HG02642 (cell line): ENCODE measurements around the gene XXYLT1.
"Not testable (repeated sequence)": the region's sequence is repeated elsewhere in the genome, so short reads cannot be mapped to it uniquely, and the experiment has no call there.

ENCODE experiments used
- ATAC-seq: cut with Tn5 transposase; IDR thresholded peaks from one replicate; pipeline ENCODE4 v1.9.1; 2021; ENCODE audit warnings: mild to moderate bottlenecking; ENCODE audit not compliant: unreplicated experiment, poor library complexity

The XXYLT1 gene

GRCh38 chr3:195187609-195188425, 83.1 kb downstream of the XXYLT1 start:
- no peak for ATAC-seq

GRCh38 chr3:195186710-195187047, 84.3 kb downstream of the XXYLT1 start:
- not testable (repeated sequence) for ATAC-seq

DNA sequence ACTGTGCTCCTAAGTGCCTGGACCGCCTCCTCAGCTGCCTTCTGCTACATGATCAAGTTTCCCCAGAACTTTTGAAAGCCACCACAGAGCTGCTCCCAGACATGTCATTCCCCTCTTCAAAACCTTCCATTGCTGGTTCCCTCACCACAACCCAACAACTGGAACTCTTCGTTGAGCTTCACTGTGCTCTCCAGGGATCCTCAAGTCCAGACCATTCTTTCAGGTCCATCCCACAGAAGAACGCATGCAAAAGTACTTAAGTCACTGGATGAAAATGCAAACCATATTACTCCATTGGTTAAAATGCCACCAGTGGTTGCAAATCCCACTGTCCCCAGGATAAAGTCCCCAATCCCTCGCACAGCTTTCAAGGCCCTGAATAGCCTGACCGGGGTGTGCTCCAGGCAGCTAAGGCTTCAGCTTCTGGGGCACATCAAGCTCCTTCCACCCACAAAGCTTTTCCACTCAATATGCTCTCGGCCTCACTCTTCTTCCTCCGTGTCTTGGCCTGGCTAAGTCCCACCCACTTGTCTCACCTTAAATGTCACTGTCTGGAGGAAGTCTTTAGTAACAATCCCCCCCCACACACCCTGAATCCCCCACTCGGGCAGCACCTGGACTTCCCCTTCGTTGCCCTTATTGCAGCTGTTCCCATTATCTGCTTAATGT, 84.8 kb downstream of the XXYLT1 start:
- no peak for ATAC-seq

DNA sequence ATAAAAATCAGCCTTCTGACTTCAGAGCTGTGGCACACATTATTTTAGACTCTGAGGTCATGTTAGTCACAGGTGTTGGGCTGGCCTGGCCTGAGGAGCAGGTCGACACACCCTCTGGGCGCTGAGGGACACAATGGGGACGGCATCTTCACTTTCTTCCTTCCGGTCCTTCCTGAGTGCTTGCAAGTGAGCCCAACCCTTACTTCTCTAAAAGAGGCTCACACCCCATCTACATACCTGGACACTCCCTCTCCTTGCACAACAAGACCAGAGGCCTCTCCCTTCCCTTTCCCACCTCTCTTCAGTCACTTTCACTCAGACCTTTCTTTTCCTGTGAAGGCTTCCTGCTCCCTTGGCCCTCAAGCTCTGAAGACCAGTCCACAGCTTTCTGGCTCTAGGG, 85.4 kb downstream of the XXYLT1 start:
- ATAC-seq = no peak

- ATAC-seq = no peak
These were observed 86.1 kb downstream of the XXYLT1 start for GRCh38 chr3:195184716-195185421.

DNA sequence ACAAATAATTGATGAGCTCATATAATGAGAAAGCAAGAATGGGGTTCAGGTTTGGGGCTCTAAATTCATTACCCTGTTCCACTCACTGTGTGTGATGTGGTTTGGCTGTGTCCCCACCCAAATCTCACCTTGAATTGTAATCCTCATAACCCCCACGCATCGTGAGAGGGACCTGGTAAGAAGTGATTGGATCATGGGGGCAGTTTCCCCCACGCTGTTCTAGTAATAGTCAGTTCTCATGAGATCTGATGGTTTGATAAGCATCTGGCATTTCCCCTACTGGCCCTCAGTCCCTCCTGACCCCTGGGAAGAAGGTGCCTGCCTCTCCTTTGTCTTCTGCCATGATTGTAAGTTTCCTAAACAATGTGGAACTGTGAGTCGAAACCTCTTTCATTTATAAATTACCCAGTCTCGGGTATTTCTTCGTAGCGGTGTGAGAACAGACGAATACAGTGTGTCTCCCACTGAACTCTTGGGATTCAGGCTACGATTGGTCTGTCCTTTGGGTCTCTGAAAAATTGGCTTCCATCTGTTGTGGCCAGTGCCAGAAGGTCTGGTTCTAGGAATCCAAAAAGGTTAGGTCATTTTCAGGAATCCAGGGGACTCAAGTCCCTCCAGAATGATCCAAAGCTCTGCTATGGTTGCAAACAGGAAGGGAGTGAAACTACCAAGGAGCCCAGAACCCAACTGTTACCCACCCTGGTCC, 87.7 kb downstream of the XXYLT1 start:
- no peak for ATAC-seq

- ATAC-seq = no peak
These were observed 88.5 kb downstream of the XXYLT1 start for GRCh38 chr3:195182470-195182795.

DNA sequence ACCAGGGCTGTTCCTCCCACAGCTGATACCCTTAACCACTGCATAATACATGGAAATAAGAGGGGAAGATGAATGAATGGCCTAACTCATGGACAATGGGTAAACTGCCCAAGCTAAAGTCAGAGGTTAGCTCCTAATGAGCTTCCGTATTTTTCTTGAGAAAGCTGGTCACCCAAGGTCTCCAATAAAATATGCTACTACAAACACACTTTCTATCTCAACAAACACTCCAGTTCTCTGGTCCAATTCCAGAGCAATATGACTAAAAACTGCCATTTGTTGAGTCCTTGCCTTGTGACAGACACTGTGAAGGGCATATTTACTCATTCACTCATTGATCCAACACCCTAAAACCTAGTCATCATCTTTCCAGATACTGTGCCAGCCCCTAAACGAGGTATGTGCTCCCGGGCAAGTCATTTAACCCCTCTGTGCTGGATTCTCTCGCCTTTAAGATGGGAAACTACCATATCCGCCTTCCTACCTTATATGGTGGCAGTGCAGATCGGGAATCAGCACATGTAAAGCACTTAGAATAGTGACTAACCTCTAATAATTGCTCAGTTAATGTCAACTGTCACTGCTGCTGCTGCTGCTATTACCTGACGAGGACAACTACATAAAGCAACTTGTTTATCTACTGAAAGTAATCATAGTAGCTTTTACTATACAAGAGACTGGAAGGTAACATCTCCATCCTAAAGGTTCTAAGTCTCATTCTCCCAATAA, 89.1 kb downstream of the XXYLT1 start:
- no peak for ATAC-seq

DNA sequence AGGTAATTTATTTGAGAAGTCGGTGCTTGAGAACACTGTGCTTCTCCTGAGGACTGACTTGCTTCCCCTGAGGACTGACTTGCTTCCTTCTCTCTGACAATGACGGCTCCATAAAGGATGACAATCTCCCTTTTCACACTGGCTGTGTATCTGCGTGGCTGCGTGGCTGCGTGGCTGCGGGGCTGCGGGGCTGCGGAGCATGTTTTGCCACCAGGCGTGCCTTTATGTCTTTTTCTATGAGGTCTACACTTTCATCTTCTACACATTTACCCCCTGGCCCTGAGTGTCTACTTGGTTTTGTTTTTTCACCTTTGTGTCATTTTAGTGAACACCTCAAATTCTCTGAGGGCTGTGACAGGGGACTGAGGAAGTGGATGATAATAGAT, 89.9 kb downstream of the XXYLT1 start:
- no peak for ATAC-seq

DNA sequence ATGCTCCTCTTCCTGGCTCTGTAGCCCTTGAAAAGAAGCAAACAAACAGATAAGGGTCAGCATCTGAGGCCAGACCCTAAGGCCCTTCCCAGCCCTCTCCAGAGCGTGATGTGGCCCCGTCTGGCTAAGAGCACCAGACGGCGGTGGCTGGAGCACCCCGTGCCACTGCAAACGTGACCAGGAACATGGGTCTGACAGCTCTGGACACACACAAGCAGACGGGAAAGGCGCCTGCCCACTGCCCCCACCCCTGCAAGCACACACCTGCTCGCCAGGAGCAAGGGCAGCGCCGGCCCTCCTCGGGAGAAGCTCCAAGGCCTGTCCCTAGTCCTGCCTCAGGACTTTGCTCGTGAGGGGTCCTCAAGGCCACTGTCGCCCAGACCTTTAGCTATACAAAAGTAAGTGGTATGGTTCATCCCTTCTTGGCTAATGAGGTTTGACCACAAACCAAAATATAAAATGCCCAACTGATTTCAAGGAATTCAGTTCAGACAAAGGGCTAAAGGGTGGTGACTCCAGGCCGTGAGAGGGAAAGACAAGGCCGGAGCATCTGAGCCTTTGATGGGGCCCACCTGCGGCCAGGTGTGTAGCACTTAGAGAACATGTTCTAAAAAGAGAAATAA, 90.4 kb downstream of the XXYLT1 start:
- ATAC-seq = no peak

- no peak for ATAC-seq
These were observed 91.0 kb downstream of the XXYLT1 start for GRCh38 chr3:195179776-195180489.

DNA sequence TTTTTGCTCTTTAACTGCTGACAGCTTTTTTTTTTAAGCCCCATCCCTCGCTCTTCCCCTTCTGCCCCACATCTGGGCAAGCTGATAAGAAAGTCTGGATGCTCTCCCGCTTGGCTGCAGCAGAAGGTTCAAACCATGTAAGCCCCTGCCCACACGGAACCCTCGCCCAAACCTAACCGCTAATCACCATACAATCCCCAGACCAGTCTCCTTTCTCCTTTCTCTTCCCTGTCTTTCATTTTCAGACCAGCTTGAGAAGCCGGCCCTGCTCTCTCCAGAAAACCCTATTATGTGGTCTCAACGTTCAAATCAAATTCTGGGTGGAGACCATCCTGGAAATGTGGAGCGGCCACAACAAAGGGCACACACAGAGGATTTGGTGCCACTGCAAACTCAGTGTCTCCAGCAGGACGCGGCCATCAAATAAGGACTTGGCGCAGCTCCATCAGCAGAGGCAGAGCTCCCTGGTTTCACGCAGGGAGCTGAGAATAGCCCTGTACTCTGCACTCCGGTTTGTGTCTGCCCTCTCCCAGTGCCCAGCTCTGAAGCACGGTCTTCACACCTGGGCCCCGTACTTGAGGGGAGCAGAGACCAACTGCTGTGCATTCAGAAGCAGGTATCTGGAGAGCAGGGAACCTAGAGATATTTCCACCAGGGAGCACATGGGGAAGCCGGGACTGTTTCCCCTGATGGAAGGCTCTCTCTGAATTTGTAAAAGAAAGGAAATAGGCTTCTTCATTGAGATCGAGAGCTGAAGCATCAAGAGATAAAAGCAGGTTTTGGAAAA, 92.6 kb downstream of the XXYLT1 start:
- ATAC-seq = no peak

DNA sequence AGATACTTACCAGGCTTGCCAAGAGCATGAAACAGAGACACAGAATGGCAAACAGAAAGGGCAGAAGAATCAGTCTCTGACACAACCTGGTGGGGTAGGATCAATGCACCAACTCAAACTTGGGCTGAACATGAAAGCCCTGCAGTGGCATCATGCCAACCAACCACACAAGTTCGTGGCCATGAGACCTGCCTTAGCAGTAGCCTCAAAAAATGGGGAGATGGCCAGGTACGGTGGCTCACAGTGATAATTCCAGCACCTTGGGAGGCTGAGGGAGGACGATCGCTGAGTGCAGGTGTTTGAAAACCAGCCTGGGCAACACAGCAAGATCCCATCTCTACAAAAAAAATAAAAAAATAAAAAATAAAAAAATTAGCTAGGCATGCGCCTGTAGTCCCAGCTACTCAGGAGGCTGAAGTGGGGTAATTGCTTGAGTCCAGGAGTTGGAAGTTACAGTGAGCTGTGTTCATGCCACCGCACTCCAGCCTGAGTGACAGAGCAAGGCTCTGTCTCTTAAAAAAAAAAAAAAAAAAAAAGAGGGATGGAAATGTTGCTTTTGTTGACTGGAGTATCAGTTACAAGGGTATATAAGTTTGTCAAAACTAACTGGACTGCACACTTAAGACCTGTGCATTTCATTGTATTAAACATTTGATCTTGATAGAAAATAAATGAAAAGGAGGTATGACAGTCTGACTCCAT, 93.4 kb downstream of the XXYLT1 start:
- ATAC-seq = no peak

- ATAC-seq = no peak
These were observed 94.2 kb downstream of the XXYLT1 start for GRCh38 chr3:195176776-195177175.

DNA sequence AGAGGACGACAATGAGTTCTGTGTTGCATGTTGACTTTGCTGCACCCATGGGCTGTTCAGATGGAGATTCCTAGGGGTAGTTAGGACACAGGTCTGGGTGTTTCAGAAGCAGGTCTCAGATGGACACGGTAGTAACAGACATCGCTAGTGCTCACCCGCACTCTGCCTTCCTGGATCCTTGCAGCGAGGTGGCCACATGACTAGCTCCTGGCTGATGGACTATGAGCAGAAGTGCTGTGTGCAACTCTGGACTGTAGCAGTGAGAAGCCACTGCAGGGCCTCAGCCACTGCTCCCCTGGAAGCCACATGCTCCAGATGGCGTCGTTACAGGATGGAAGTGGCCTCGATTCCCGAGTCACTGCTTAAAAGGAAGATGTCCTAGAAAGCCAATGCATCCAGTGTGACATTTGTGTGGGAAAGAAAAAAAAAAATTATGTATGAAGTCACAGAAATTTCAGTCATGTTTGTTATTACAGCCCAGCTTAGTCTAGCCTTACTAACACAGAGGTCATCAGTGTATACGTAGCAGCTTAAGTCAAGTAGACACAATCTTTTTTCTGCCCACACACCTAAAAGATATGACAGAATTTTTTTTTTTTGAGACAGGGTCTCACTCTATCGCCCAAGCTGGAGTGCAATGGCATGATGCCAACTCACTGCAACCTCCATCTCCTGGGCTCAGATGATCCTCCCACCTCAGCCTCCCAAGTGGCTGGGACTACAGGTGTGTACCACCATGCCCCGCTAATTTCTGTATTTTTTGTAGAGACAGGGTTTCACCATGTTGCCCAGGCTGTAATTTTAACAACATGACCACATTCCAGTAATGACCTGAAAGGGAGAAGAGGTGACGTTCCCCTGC, 95.3 kb downstream of the XXYLT1 start:
- ATAC-seq = no peak

- ATAC-seq = no peak
These were observed 95.9 kb downstream of the XXYLT1 start for GRCh38 chr3:195175076-195175475.

DNA sequence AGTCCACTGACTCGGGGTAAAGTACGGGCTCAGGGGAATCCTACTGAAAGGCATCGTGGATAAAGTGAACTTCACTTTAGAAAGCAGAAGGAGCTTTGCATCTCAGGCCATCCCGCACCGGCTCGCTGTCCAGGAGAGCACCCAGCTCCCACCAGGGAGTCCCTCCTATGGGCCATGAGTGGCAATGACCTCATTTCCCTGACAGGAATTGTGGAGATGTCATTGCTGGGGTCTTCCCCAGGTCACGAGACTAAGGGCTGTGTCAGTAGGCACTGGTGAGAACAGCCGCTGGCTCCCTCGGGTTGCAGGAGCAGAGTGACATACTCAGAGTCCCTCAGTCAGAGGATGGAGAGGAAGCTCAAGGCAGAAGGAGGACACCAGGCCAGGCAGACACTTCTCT, 97.3 kb downstream of the XXYLT1 start:
- ATAC-seq = no peak
